Astrocyte (in vitro differentiated cells and primary cell): ENCODE data around the gene ZNF333. TPM values are rescaled to one million over a fixed set of nuclear protein-coding genes. Genes with fewer than 3 reads are reported as not detected.

Experiments
- DNase-seq: peaks from one replicate; pipeline ENCODE4 v3.0.0-alpha.2; 2010; ENCODE audit warnings: low read depth
- FAIRE-seq: peaks from 2 replicates; lab custom pipeline; 2011; peaks lifted over from hg19 to GRCh38; lab: Jason Lieb, UNC
- H2AFZ ChIP-seq: 2 replicates; pipeline ENCODE4 v1.6.0; 2012; ENCODE audit warnings: low read depth, low read length, inconsistent platforms
- H3K27ac ChIP-seq: 2 replicates; pipeline ENCODE4 v1.5.1; 2011; ENCODE audit warnings: low read depth, low read length, inconsistent platforms
- H3K27me3 ChIP-seq: 2 replicates; pipeline ENCODE4 v1.6.0; 2011; ENCODE audit warnings: low read length, inconsistent platforms; ENCODE audit not compliant: insufficient read depth
- H3K36me3 ChIP-seq: 2 replicates; pipeline ENCODE4 v1.5.1; 2011; ENCODE audit warnings: low read length, inconsistent platforms; ENCODE audit not compliant: insufficient read depth
- H3K4me1 ChIP-seq: 2 replicates; pipeline ENCODE4 v1.5.1; 2011; ENCODE audit warnings: low read length, inconsistent platforms; ENCODE audit not compliant: insufficient read depth
- H3K4me2 ChIP-seq: 2 replicates; pipeline ENCODE4 v1.6.0; 2012; ENCODE audit warnings: low read length, inconsistent platforms
- H3K4me3 ChIP-seq: 2 replicates; pipeline ENCODE4 v1.5.1; 2011; ENCODE audit warnings: low read depth, mild to moderate bottlenecking, low read length, inconsistent platforms; ENCODE audit not compliant: insufficient read depth
- H3K79me2 ChIP-seq: 2 replicates; pipeline ENCODE4 v1.6.0; 2012; ENCODE audit warnings: mild to moderate bottlenecking, low read length, inconsistent platforms; ENCODE audit not compliant: insufficient read depth
- H3K9ac ChIP-seq: 2 replicates; pipeline ENCODE4 v1.6.0; 2012; ENCODE audit warnings: mild to moderate bottlenecking, low read length, inconsistent platforms
- H3K9me3 ChIP-seq: 2 replicates; pipeline ENCODE4 v1.5.1; 2012; ENCODE audit warnings: low read depth, mild to moderate bottlenecking, low read length, inconsistent platforms; ENCODE audit not compliant: insufficient read depth
- H4K20me1 ChIP-seq: 2 replicates; pipeline ENCODE4 v1.6.0; 2012; ENCODE audit warnings: low read length, inconsistent platforms; ENCODE audit not compliant: insufficient read depth
- H3K27ac Mint-ChIP-seq: one replicate; pipeline ENCODE4 v1.8.0; 2021; ENCODE audit warnings: mild to moderate bottlenecking, mixed read lengths; ENCODE audit not compliant: unreplicated experiment
- H3K27me3 Mint-ChIP-seq: one replicate; pipeline ENCODE4 v1.8.0; 2021; ENCODE audit warnings: low read depth, mixed read lengths; ENCODE audit not compliant: unreplicated experiment
- H3K36me3 Mint-ChIP-seq: one replicate; pipeline ENCODE4 v1.8.0; 2021; ENCODE audit warnings: low read depth, mixed read lengths; ENCODE audit not compliant: unreplicated experiment
- H3K4me1 Mint-ChIP-seq: one replicate; pipeline ENCODE4 v1.8.0; 2021; ENCODE audit warnings: low read depth, mixed read lengths; ENCODE audit not compliant: unreplicated experiment
- H3K4me3 Mint-ChIP-seq: one replicate; pipeline ENCODE4 v1.8.0; 2021; ENCODE audit warnings: mild to moderate bottlenecking, moderate library complexity, mixed read lengths; ENCODE audit not compliant: unreplicated experiment
- H3K9me3 Mint-ChIP-seq: one replicate; pipeline ENCODE4 v1.8.0; 2021; ENCODE audit warnings: mild to moderate bottlenecking, mixed read lengths; ENCODE audit not compliant: unreplicated experiment
- CTCF ChIP-seq: IDR thresholded peaks from 2 replicates; pipeline ENCODE4 v1.5.1; 2011; ENCODE audit warnings: low read depth, mild to moderate bottlenecking, inconsistent platforms, low read length, moderate library complexity; ENCODE audit not compliant: insufficient read depth
- EZH2 ChIP-seq: IDR thresholded peaks from 2 replicates; pipeline ENCODE4 v1.6.1; 2012; ENCODE audit warnings: mild to moderate bottlenecking, low read length, inconsistent platforms; ENCODE audit not compliant: insufficient read depth
- total RNA-seq: library from RNA; stranded (reverse); gene quantifications from 2 replicates; pipeline ENCODE4 v1.2.1, GENCODE V29; 2021

ZNF333 gene
- total RNA-seq, 1 donor from 2014 or later: 10.4 TPM

- no peaks in the 10 kb centered on the region for H3K36me3 ChIP-seq
- no peak overlapping the region for H3K27ac ChIP-seq
- Mint-ChIP-seq H3K9me3 (peaks cover 8% of the 10 kb centered on the region), H3K27me3 (peaks cover 13% of the 10 kb centered on the region), H3K27ac (no peak overlapping the region), H3K4me3 (no peak overlapping the region), H3K4me1 (no peaks in the 10 kb centered on the region), H3K36me3 (no peaks in the 10 kb centered on the region)
- H4K20me1 ChIP-seq: no peaks in the 10 kb centered on the region
- FAIRE-seq (no peak), DNase-seq (no peak)
- no peaks in the 10 kb centered on the region for H3K9me3 ChIP-seq
- H3K79me2 ChIP-seq: no peaks in the 10 kb centered on the region
- no peak for TF ChIP-seq EZH2
- no peak for TF ChIP-seq CTCF
- no peak overlapping the region for H3K9ac ChIP-seq
- H3K4me2 ChIP-seq: no peak overlapping the region
- no peaks in the 10 kb centered on the region for H3K4me1 ChIP-seq
- no peak overlapping the region for H3K4me3 ChIP-seq
- H2AFZ ChIP-seq: no peak overlapping the region
- H3K27me3 ChIP-seq: no peaks in the 10 kb centered on the region
Measured at GRCh38 chr19:14649020-14649419, 40.8 kb upstream of the ZNF333 start.

GRCh38 chr19:14650161-14650560 is 39.7 kb upstream of the ZNF333 start:
- no peaks in the 10 kb centered on the region for H3K27me3 ChIP-seq
- no peak for FAIRE-seq
- Mint-ChIP-seq H3K4me1 (no peaks in the 10 kb centered on the region), H3K36me3 (no peaks in the 10 kb centered on the region), H3K9me3 (peaks cover 6% of the 10 kb centered on the region), H3K27ac (no peak overlapping the region), H3K4me3 (no peak overlapping the region), H3K27me3 (peaks cover 14% of the 10 kb centered on the region)
- TF ChIP-seq CTCF (no peak), EZH2 (no peak)
- H3K4me1 ChIP-seq: no peaks in the 10 kb centered on the region
- no peak for DNase-seq
- H3K9ac ChIP-seq: no peak overlapping the region
- no peak overlapping the region for H2AFZ ChIP-seq
- H3K4me2 ChIP-seq: no peak overlapping the region
- no peaks in the 10 kb centered on the region for H3K36me3 ChIP-seq
- no peaks in the 10 kb centered on the region for H3K79me2 ChIP-seq
- H3K4me3 ChIP-seq: no peak overlapping the region
- no peak overlapping the region for H3K27ac ChIP-seq
- no peaks in the 10 kb centered on the region for H4K20me1 ChIP-seq
- no peaks in the 10 kb centered on the region for H3K9me3 ChIP-seq

DNA sequence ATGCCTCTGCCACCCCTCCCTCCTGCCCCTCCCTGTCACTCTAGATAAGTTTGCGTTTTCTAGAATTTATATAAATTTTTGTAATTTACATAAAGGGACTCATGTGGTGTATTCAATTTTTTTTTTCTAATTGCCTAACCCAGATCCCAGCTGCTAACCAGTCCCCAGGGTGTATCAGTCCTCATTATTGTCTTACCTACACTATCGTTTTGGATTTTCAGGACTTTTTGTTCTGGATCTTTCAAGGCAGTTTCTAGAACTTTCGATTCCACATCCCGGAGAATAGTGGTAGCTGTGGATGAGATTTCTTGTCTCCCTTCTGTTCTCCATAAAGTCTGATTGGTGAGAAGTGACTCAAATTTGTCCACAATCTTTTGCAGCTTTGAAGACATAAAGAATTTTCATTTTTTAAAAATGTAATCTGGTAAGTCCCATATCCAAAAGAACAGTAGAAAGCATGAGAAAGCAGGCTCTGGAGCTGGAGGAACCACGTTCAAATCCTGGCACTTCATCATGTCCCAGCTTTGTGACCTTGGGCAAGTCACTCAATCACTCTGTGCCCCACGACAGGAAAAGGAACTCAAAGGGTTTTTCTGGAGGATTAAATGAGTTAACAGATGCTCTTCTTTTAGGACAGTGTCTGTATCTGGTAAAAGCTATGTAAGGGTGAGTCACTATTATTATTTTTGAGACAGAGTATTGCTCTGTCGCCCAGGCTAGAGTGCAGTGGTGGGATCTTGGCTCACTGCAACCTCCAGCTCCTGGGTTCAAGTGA is 34.9 kb upstream of the ZNF333 start:
- Mint-ChIP-seq H3K4me3 (no peak overlapping the region), H3K9me3 (peaks cover 2% of the 10 kb centered on the region), H3K27me3 (peaks cover 8% of the 10 kb centered on the region), H3K36me3 (no peaks in the 10 kb centered on the region), H3K4me1 (no peaks in the 10 kb centered on the region), H3K27ac (no peak overlapping the region)
- H4K20me1 ChIP-seq: no peaks in the 10 kb centered on the region
- no peaks in the 10 kb centered on the region for H3K79me2 ChIP-seq
- H3K9me3 ChIP-seq: no peaks in the 10 kb centered on the region
- no peaks in the 10 kb centered on the region for H3K27me3 ChIP-seq
- DNase-seq (no peak), FAIRE-seq (no peak)
- H2AFZ ChIP-seq: no peak overlapping the region
- TF ChIP-seq EZH2 (no peak), CTCF (no peak)
- no peak overlapping the region for H3K4me2 ChIP-seq
- no peak overlapping the region for H3K9ac ChIP-seq
- H3K27ac ChIP-seq: no peak overlapping the region
- H3K36me3 ChIP-seq: no peaks in the 10 kb centered on the region
- H3K4me3 ChIP-seq: no peak overlapping the region
- no peaks in the 10 kb centered on the region for H3K4me1 ChIP-seq
